ENCODE data around the gene CEP83. TPM values are rescaled to one million over a fixed set of nuclear protein-coding genes. Genes with fewer than 3 reads are reported as not detected.

The CEP83 gene
- total RNA-seq, 1 experiment from 2014 or later = 24.6 TPM

DNA sequence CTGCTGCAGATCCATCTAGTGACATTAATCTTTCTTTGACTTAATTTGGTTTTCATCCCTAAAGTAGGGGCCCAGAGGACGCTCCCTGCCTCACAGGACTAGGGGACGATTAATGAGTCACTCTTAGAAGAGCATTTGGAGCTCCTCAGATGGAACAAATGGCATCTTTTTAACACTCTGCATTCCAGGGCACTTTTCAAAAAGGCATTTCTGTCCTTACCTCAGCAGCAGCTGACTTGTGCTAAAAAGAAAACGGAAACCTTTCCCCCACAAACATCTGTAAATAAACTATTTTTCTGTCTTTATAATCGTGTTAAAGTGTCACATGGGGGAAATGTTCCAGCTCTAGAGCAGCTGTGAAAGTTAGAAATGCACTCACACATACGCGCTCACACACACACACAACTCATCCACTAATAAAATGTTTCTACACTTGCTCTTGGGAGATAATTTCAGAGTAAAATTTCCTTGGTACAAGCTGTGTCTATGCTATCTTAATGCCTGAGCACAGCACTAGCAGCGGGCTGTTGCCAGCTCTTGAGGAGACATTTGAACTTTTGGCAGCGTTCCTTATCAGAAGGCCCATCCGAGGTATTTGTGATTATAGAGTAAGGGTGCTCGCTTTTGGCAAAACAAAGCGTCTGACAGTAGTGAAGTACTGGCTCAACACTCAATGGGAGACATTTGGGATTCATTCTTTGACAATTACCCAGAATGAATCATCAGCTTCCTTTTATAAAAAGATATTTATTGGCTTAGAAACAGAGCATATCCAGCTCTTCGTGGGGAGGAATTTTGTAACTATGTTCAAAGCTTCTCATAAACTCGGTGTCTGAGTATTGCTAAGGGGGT lies 170.0 kb downstream of the CEP83 start:
- Histone ChIP-seq H3K36me3 (no peaks in the 10 kb centered on the region), H3K4me1 (no peaks in the 10 kb centered on the region), H3K27ac (no peak overlapping the region), H3K9me3 (replicated peaks) (no peaks in the 10 kb centered on the region), H3K27me3 (no peaks in the 10 kb centered on the region), H3K4me3 (no peak overlapping the region)
- no peak for DNase-seq

DNA sequence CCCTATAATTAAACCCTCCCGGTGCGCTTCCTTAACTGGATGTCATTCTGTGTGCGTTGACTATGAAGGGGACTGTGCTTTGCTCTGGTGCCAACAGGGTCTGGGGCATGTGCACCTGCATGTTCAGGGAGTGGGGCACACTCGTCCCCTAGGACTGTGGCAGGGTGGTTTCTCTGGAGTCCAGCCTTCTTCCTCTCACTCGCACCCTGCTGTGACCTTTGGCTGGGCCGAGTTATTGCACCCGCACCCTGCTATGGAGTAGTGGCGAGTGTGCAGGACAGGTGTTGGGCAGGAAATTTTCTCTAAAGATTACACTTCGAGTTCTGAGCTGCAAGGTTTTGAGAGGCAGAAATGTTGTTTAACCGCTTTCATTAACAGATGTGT lies 172.4 kb downstream of the CEP83 start:
- Histone ChIP-seq H3K4me3 (no peak overlapping the region), H3K27me3 (no peaks in the 10 kb centered on the region), H3K9me3 (replicated peaks) (no peaks in the 10 kb centered on the region), H3K27ac (no peak overlapping the region), H3K4me1 (no peaks in the 10 kb centered on the region), H3K36me3 (no peaks in the 10 kb centered on the region)
- DNase-seq = no peak

- H3K36me3 ChIP-seq = no peaks in the 10 kb centered on the region
- no peaks in the 10 kb centered on the region for H3K27me3 ChIP-seq
- H3K4me1 ChIP-seq = no peaks in the 10 kb centered on the region
- no peaks in the 10 kb centered on the region for H3K9me3 ChIP-seq (replicated peaks)
- no peak overlapping the region for H3K4me3 ChIP-seq
- no peak for DNase-seq
- no peak overlapping the region for H3K27ac ChIP-seq
Observed at GRCh38 chr12:94286583-94287244, 173.0 kb downstream of the CEP83 start.

- no peak for DNase-seq
- no peaks in the 10 kb centered on the region for H3K4me1 ChIP-seq
Observed at GRCh38 chr12:94285943-94286582, 173.6 kb downstream of the CEP83 start.

DNA sequence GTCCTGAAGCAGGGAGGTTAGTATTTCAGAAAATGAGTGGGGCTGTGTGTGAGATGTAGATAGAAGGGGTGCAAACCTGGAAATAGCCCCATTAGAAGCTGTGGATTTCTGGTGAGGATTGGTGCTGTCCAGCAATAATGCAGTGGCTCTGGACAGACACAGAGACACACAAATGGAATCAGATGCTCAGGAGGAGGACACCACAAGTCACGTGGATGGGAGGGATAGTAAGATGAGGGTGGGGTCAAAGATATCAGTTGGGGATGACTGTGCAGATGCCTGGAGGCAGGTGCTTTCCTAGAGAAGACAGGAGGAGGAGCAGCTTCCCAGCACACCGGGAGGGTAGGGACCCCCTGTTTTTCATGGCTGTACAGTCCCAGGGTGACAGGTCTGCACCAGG lies 174.8 kb downstream of the CEP83 start:
- DNase-seq = no peak
- Histone ChIP-seq H3K27ac (no peak overlapping the region), H3K36me3 (no peaks in the 10 kb centered on the region), H3K4me3 (no peak overlapping the region), H3K4me1 (no peaks in the 10 kb centered on the region), H3K27me3 (no peaks in the 10 kb centered on the region), H3K9me3 (replicated peaks) (no peaks in the 10 kb centered on the region)

More at GRCh38 chr12:94285943-94286582, 173.6 kb downstream of the CEP83 start:
- Histone ChIP-seq H3K4me3 (no peak overlapping the region), H3K27ac (no peak overlapping the region), H3K36me3 (no peaks in the 10 kb centered on the region), H3K9me3 (replicated peaks) (no peaks in the 10 kb centered on the region), H3K27me3 (no peaks in the 10 kb centered on the region)

DNA sequence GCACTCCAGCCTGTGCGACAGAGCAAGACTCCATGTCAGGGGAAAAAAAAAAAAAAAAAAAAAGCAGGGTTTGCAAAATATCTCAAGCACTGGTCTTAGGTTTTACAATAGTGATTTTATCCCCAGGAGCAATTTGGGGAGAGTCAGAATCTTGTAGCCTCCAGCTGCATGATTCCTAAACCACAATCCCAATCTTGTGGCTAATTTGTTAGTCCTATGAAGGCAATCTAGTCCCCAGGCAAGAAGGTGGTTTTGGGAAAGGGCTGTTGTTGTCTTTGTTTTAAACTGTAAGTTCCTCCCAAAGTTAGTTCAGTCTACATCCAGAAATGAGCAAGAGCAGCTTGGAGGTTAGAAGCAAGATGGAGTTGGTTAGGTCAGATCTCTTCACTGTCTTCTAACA lies 175.6 kb downstream of the CEP83 start:
- Histone ChIP-seq H3K4me3 (no peak overlapping the region), H3K4me1 (no peaks in the 10 kb centered on the region), H3K27ac (no peak overlapping the region), H3K27me3 (no peaks in the 10 kb centered on the region), H3K36me3 (no peaks in the 10 kb centered on the region), H3K9me3 (replicated peaks) (no peaks in the 10 kb centered on the region)
- no peak for DNase-seq

DNA sequence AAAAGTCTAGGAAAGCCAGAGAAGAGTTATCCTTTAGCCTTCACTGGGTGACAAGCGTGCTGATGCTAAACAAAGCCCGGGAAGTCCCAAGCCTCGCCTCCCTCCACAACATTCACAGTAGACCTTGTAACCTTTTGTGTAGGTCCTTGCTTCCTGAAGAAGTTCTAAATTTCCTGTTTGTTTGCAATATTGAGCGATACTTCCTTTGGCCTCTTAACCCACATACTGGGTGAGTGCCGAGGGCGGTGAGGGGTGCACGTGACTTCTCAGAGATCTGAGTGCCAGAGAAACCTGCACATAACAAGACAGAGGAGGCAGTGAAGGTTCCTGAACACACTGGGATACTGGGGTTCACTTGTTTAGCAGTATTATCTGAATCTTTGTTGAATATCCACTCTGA lies 177.0 kb downstream of the CEP83 start:
- DNase-seq = no peak
- Histone ChIP-seq H3K27me3 (no peaks in the 10 kb centered on the region), H3K36me3 (no peaks in the 10 kb centered on the region), H3K27ac (no peak overlapping the region), H3K4me1 (no peaks in the 10 kb centered on the region), H3K9me3 (replicated peaks) (no peaks in the 10 kb centered on the region), H3K4me3 (no peak overlapping the region)

- H3K4me3 ChIP-seq = no peak overlapping the region
Observed at GRCh38 chr12:94280063-94280462, 179.6 kb downstream of the CEP83 start.

GRCh38 chr12:94277426-94278000 lies 182.2 kb downstream of the CEP83 start:
- no peak overlapping the region for H3K4me3 ChIP-seq
- no peak overlapping the region for H3K27ac ChIP-seq
- H3K9me3 ChIP-seq (replicated peaks) = no peaks in the 10 kb centered on the region
- H3K4me1 ChIP-seq = no peaks in the 10 kb centered on the region
- peak in 1 of 2 experiments; percentile 20 for DNase-seq
- H3K27me3 ChIP-seq = no peaks in the 10 kb centered on the region
- no peaks in the 10 kb centered on the region for H3K36me3 ChIP-seq

More at GRCh38 chr12:94280063-94280462, 179.6 kb downstream of the CEP83 start:
- Histone ChIP-seq H3K36me3 (no peaks in the 10 kb centered on the region), H3K27me3 (no peaks in the 10 kb centered on the region), H3K27ac (no peak overlapping the region), H3K9me3 (replicated peaks) (no peaks in the 10 kb centered on the region), H3K4me1 (no peaks in the 10 kb centered on the region)
- no peak for DNase-seq

DNA sequence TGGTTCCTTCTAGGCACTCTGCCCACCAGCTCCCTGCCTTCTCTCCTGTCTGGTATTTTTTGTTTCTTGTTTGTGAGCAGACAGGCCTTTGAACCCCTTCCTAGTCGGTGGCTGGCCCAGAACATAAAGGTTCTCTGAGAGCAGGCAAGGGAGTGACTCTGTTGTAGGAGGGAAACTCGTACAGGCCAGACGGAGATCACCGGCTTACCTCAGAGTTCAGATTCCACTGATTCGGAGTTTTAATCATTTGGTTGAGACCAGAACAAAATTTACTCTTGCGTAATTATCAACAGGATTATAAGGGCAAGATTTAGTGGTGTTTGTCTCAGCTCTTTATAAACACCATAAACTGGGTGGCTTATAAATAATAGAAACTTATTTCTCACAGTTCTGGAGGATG lies 182.9 kb downstream of the CEP83 start:
- H3K27me3 ChIP-seq = no peaks in the 10 kb centered on the region
- no peak for DNase-seq
- no peaks in the 10 kb centered on the region for H3K4me1 ChIP-seq
- H3K9me3 ChIP-seq (replicated peaks) = no peaks in the 10 kb centered on the region
- no peak overlapping the region for H3K27ac ChIP-seq
- no peak overlapping the region for H3K4me3 ChIP-seq
- H3K36me3 ChIP-seq = no peaks in the 10 kb centered on the region

- H3K4me3 ChIP-seq = no peak overlapping the region
- H3K9me3 ChIP-seq (replicated peaks) = no peaks in the 10 kb centered on the region
- no peaks in the 10 kb centered on the region for H3K4me1 ChIP-seq
- H3K27ac ChIP-seq = no peak overlapping the region
- no peak for DNase-seq
- H3K36me3 ChIP-seq = no peaks in the 10 kb centered on the region
- no peaks in the 10 kb centered on the region for H3K27me3 ChIP-seq
Observed at GRCh38 chr12:94273272-94273671, 186.4 kb downstream of the CEP83 start.

DNA sequence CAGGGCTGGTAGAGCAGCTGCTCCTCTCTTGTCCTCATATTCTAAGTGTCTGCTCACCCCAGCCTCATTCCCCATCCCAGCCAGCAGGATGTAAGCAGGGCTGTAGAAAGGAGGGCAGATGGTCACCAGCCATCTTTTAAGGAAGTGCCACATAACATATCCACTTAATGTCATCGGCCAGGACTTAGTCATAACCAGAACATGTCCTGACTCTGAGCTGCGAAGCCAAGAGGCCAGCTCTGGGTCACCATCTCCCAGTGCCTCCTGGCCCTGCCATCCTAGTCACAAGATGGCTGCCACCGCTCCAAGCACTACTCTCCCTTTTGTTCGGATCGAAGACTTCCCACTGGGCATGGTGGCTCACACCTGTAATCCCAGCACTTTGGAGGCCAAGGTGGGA lies 187.4 kb downstream of the CEP83 start:
- DNase-seq = no peak
- H3K27ac ChIP-seq = no peak overlapping the region
- no peaks in the 10 kb centered on the region for H3K4me1 ChIP-seq
- H3K9me3 ChIP-seq (replicated peaks) = no peaks in the 10 kb centered on the region
- H3K4me3 ChIP-seq = no peak overlapping the region
- no peaks in the 10 kb centered on the region for H3K36me3 ChIP-seq
- no peaks in the 10 kb centered on the region for H3K27me3 ChIP-seq

DNA sequence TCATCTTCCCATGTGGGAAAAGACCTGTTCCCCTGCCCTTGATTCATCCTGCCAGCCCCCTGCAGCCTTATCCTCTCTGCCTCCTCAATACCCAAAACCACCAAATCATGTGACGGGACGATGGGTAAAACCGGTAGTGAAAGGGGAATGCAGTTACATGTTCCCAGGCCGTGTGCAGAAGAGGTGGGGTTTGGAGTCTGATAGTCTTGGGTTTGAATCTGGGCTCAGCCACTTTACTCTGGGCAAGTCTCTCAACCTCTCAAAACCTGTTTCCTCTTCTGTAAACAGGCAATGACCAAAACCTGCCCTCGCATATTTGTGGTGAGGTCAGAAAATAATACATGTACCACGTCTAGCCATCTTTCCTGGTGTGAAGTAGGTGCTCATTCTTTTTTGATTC lies 188.3 kb downstream of the CEP83 start:
- DNase-seq = no peak
- Histone ChIP-seq H3K4me1 (no peaks in the 10 kb centered on the region), H3K27me3 (no peaks in the 10 kb centered on the region), H3K27ac (no peak overlapping the region), H3K4me3 (no peak overlapping the region), H3K9me3 (replicated peaks) (no peaks in the 10 kb centered on the region), H3K36me3 (no peaks in the 10 kb centered on the region)

DNA sequence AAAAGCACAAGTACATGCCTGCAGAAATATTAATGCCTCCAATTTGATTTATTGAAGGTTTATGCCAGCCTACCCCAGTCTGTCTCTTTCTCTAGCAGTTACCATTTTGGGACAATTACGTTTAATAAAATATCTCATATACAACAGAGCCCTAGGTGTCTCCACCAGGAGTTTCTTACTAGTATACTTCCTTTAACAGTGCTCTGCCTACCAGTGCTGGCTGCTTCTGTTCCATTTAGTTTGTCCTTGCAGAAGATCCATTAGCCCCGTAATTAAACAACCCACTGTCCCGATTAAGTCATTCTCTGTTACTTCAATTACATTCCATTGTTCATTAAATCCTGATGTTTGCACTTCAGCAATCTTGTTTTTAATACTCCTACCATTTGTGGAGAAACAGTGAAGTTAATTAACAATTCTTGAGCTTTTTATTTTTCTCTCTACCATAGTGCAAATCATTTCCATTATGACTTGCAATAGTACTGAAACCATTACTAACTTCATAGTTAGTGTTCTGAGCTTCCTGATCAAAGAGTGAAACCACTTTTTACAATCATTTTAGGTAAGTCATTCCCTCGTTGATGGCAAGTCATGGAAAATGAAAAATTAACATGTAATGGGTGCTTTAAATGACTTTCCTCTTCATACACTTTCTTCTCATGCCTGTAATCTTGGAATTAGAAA lies 190.2 kb downstream of the CEP83 start:
- no peaks in the 10 kb centered on the region for H3K4me1 ChIP-seq
- no peaks in the 10 kb centered on the region for H3K9me3 ChIP-seq (replicated peaks)
- H3K4me3 ChIP-seq = no peak overlapping the region
- no peak for DNase-seq
- no peaks in the 10 kb centered on the region for H3K36me3 ChIP-seq
- H3K27me3 ChIP-seq = no peaks in the 10 kb centered on the region
- H3K27ac ChIP-seq = no peak overlapping the region

Data from SJCRH30 (cell line).